HG03571 (cell line): ENCODE results near the gene P3H3.

Source experiments
- ATAC-seq: cut with Tn5 transposase; IDR thresholded peaks from one replicate; pipeline ENCODE4 v1.9.1; 2021; ENCODE audit not compliant: unreplicated experiment

The P3H3 gene

GRCh38 chr12:6842075-6842474 lies 13.9 kb downstream of the P3H3 start:
- no peak for ATAC-seq

- no peak for ATAC-seq
Measured at GRCh38 chr12:6843118-6843902, 15.1 kb downstream of the P3H3 start.

GRCh38 chr12:6845395-6845794 lies 17.2 kb downstream of the P3H3 start:
- no peak for ATAC-seq

- ATAC-seq, result no peak
Measured at GRCh38 chr12:6846316-6846869, 18.2 kb downstream of the P3H3 start.

GRCh38 chr12:6847676-6848075 lies 19.5 kb downstream of the P3H3 start:
- no peak for ATAC-seq

- no peak for ATAC-seq
Measured at GRCh38 chr12:6849427-6849826, 21.2 kb downstream of the P3H3 start.

GRCh38 chr12:6849976-6850560 lies 21.9 kb downstream of the P3H3 start:
- no peak for ATAC-seq

GRCh38 chr12:6850796-6851152 lies 22.6 kb downstream of the P3H3 start:
- no peak for ATAC-seq

GRCh38 chr12:6851153-6851920 lies 23.1 kb downstream of the P3H3 start, which contains the start of gene CDCA3:
CDCA3 (minus strand) TSS chr12:6851286; CDS start chr12:6850952, 334 bp downstream.
- peak; percentile 47 for ATAC-seq

GRCh38 chr12:6851921-6852650 lies 23.9 kb downstream of the P3H3 start, which contains the start of gene USP5:
USP5 (plus strand) TSS chr12:6852150; CDS start chr12:6852180, 30 bp downstream.
- peak; percentile 67 for ATAC-seq

- no peak for ATAC-seq
Measured at GRCh38 chr12:6852651-6853354, 24.6 kb downstream of the P3H3 start.

- ATAC-seq, result no peak
Measured at GRCh38 chr12:6853626-6854025, 25.4 kb downstream of the P3H3 start.

GRCh38 chr12:6854036-6854435 lies 25.8 kb downstream of the P3H3 start:
- ATAC-seq, result no peak

GRCh38 chr12:6855322-6855721 lies 27.1 kb downstream of the P3H3 start:
- ATAC-seq, result no peak

GRCh38 chr12:6858799-6859198 lies 30.6 kb downstream of the P3H3 start:
- ATAC-seq, result no peak

- no peak for ATAC-seq
Measured at GRCh38 chr12:6860116-6860515, 31.9 kb downstream of the P3H3 start.

- ATAC-seq, result no peak
Measured at GRCh38 chr12:6860942-6861341, 32.7 kb downstream of the P3H3 start.

- no peak for ATAC-seq
Measured at GRCh38 chr12:6861391-6861790, 33.2 kb downstream of the P3H3 start.

GRCh38 chr12:6863033-6863432 lies 34.8 kb downstream of the P3H3 start:
- no peak for ATAC-seq
